Peyer's patch (tissue), 4 donors: ENCODE results near the gene EDDM3A. TPM values are rescaled to one million over a fixed set of nuclear protein-coding genes. Genes with fewer than 3 reads are reported as not detected.

Source experiments
- DNase-seq, 3 donors: peaks; one replicate each; pipeline ENCODE4 v3.0.0-alpha.2; 2017 to 2019
- H3K27ac ChIP-seq, 4 donors: fragments of 200-600 bp; sonication (generic); one replicate each; pipeline ENCODE4 v1.5.1; 2016 to 2019
- H3K27me3 ChIP-seq, 2 donors: fragments of 200-600 bp; sonication (generic); one replicate each; pipeline ENCODE4 v1.5.1; 2019
- H3K36me3 ChIP-seq, 3 donors: fragments of 200-600 bp; sonication (generic); one replicate each; pipeline ENCODE4 v1.5.1; 2016 to 2019
- H3K4me1 ChIP-seq, 4 donors: fragments of 200-600 bp; sonication (generic); one replicate each; pipeline ENCODE4 v1.5.1; 2016 to 2019
- H3K4me3 ChIP-seq, 4 donors: fragments of 200-600 bp; sonication (generic); 1 replicate in 3 of 4; 2 replicates in 1 of 4; pipeline ENCODE4 v1.5.1; 2016 to 2019; ENCODE audit warnings: mild to moderate bottlenecking in 1 of 4
- H3K9me3 ChIP-seq, 4 donors: fragments of 200-600 bp; sonication (generic); one replicate each; pipeline ENCODE4 v1.5.1; 2016 to 2019; ENCODE audit warnings: mild to moderate bottlenecking in 1 of 4
- POLR2A ChIP-seq, 2 donors: fragments of 450-650 bp; IDR thresholded peaks; one replicate each; pipeline ENCODE4 v1.5.1; 2017; ENCODE audit warnings: antibody characterized with exemption in 2 of 2, mild to moderate bottlenecking in 2 of 2, moderate library complexity in 2 of 2
- total RNA-seq, 4 donors: library from RNA; depleted of rRNA; stranded (reverse); fragments of >200 nt; gene quantifications; one replicate each; pipeline ENCODE4 v1.1.0, GENCODE V29; 2016
- TF ChIP-seq, protein P1 (sequence below), 6 experiments: fragments of 450-650 bp in 4 of 6; fragments of 200-600 bp in 2 of 6; sonication (generic) in 1 of 6; IDR thresholded peaks; one replicate each; pipeline ENCODE4 v1.5.1; 2017 to 2019; ENCODE audit warnings: antibody characterized with exemption in 6 of 6, mild to moderate bottlenecking in 3 of 6, moderate library complexity in 1 of 6

The EDDM3A gene
- total RNA-seq, 4 donors from 2014 or later, result not detected

DNA sequence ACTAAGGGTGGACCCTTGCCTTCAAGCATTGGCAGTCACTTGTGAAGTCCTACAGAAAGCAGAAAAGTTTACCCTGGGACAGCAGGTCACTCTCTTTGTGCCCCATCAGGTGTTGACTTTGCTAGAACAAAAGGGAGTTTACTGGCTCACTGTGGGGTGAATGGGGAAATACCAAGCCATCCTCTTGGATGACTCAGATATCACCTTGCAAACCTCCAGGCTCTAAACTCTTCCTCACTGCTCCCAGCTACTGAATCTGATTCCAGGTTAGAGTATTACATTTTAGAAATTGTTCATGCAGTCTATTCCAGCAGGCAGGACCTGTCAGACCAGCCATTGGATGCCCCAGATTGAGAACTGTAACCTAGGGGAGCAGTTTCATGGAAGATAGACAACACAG, 15.3 kb downstream of the EDDM3A start:
- no peaks in the 10 kb centered on the region for H3K9me3 ChIP-seq
- H3K27ac ChIP-seq, result no peak overlapping the region
- no peaks in the 10 kb centered on the region for H3K36me3 ChIP-seq
- H3K4me1 ChIP-seq, result no peaks in the 10 kb centered on the region
- H3K4me3 ChIP-seq, result no peak overlapping the region
- no peak for DNase-seq
- TF ChIP-seq, protein P1, sequence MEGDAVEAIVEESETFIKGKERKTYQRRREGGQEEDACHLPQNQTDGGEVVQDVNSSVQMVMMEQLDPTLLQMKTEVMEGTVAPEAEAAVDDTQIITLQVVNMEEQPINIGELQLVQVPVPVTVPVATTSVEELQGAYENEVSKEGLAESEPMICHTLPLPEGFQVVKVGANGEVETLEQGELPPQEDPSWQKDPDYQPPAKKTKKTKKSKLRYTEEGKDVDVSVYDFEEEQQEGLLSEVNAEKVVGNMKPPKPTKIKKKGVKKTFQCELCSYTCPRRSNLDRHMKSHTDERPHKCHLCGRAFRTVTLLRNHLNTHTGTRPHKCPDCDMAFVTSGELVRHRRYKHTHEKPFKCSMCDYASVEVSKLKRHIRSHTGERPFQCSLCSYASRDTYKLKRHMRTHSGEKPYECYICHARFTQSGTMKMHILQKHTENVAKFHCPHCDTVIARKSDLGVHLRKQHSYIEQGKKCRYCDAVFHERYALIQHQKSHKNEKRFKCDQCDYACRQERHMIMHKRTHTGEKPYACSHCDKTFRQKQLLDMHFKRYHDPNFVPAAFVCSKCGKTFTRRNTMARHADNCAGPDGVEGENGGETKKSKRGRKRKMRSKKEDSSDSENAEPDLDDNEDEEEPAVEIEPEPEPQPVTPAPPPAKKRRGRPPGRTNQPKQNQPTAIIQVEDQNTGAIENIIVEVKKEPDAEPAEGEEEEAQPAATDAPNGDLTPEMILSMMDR (IDR thresholded peaks at IDR 0.05), result no peak
- no peak for TF ChIP-seq POLR2A (IDR thresholded peaks at IDR 0.05)
- no peaks in the 10 kb centered on the region for H3K27me3 ChIP-seq

DNA sequence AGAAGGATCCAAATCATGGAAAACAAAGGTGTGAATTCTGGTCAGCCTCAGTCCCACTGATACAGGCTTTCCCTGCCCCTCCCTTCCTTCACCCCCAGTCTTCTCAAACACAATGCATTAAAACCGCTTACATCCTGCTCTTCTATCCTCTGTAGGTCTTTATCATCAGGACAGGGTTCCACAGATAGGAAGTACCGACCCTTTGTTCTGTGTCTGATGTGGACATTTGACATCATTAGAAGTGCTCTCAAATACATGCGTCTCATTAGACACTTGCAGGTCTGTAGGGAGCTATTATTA, 22.9 kb downstream of the EDDM3A start:
- DNase-seq, result no peak
- Histone ChIP-seq H3K27ac (no peak overlapping the region), H3K4me3 (no peak overlapping the region), H3K4me1 (no peaks in the 10 kb centered on the region), H3K36me3 (no peaks in the 10 kb centered on the region), H3K27me3 (no peaks in the 10 kb centered on the region), H3K9me3 (no peaks in the 10 kb centered on the region)
- TF ChIP-seq, protein P1 (IDR thresholded peaks at IDR 0.05), result no peak
- no peak for TF ChIP-seq POLR2A (IDR thresholded peaks at IDR 0.05)

DNA sequence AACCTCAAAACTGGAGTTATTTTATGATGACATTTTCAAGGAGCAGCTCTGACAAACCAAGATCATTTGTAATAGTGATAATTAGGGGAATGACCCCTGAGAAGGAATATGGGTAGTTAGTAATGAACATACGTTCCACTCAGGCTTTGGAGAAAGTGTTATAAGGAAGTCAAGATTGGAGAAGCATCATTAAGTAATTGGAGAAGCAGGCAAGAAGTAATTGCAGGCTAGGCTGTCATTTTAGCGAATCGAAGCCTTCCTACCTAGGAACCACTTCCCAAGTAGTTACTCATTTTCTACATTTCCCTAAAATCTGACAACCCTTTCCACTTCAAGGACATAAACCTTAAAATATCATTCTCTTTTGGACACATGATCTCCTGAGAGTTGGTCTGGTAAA, 23.7 kb downstream of the EDDM3A start:
- Histone ChIP-seq H3K9me3 (no peaks in the 10 kb centered on the region), H3K4me3 (no peak overlapping the region), H3K27me3 (no peaks in the 10 kb centered on the region), H3K36me3 (no peaks in the 10 kb centered on the region), H3K27ac (no peak overlapping the region), H3K4me1 (no peaks in the 10 kb centered on the region)
- no peak for DNase-seq
- TF ChIP-seq, protein P1 (IDR thresholded peaks at IDR 0.05), result no peak
- TF ChIP-seq POLR2A (IDR thresholded peaks at IDR 0.05), result no peak

DNA sequence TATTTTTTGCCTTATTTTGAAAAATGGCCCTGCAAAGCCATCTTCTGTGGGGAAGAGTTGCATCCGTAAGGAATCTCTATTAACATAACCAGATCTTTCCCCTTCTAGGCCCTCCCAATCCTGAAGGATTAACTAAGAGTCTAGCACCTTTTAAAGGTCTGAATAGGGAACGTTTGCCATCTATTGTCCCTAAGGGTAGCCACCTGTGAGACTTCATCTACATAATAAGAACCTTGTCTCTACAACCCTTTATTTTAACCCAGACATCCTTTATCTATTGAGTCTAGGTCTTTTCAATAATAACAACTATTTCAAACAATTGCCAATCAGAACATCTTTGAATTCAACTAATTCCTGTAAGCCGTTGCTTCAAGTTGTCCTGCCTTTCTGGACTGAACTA, 27.0 kb downstream of the EDDM3A start:
- H3K27ac ChIP-seq, result no peak overlapping the region
- TF ChIP-seq POLR2A (IDR thresholded peaks at IDR 0.05), result no peak
- TF ChIP-seq, protein P1 (IDR thresholded peaks at IDR 0.05), result no peak
- no peaks in the 10 kb centered on the region for H3K27me3 ChIP-seq
- no peaks in the 10 kb centered on the region for H3K36me3 ChIP-seq
- H3K4me1 ChIP-seq, result no peaks in the 10 kb centered on the region
- no peaks in the 10 kb centered on the region for H3K9me3 ChIP-seq
- no peak overlapping the region for H3K4me3 ChIP-seq
- DNase-seq, result no peak

DNA sequence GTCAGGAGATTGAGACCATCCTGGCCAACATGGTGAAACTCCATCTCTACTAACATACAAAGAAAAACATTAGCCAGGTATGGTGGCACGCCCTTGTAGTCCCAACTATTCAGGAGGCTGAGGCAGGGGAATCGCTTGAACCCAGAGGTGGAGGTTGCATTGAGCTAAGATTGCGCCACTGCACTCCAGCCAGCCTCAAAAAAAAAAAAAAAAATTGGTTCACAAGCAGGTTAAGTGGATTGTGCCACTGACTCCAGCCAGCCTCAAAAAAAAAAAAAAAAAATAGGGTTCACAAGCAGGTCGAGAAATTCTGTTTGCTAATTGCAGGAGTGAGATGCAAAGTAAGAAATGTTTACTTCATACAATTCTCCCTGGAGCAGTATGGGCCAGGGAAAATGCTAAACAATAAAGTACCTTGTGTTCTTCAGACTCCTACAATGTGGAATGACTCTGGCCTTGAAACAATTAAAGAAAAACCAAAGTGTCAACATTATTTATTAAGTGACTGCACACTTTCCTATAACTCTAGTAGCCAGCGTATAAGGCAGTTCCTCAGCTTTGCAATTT, 28.7 kb downstream of the EDDM3A start:
- Histone ChIP-seq H3K27me3 (no peaks in the 10 kb centered on the region), H3K27ac (no peak overlapping the region), H3K36me3 (no peaks in the 10 kb centered on the region), H3K9me3 (no peaks in the 10 kb centered on the region), H3K4me3 (no peak overlapping the region), H3K4me1 (no peaks in the 10 kb centered on the region)
- TF ChIP-seq, protein P1 (IDR thresholded peaks at IDR 0.05), result no peak
- no peak for TF ChIP-seq POLR2A (IDR thresholded peaks at IDR 0.05)
- no peak for DNase-seq

DNA sequence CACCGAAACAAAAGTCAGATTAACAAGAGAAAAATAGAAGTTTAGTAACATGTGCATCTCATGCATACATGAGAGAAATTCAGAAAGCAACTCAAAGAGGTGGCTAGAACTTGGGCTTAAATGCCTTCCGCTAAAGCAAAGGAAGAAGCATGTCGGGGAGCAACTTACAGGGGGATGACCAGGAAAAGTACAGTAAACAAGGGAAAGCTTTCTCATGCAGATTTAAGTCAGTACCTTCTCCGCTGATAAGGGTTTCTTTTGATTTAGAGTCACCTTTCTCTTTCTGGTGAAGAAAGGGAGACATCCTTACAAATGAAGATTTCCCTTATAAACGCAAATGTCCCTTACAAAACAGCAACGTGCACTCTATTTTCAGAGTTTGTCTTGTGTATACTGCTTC, 29.4 kb downstream of the EDDM3A start:
- H3K4me3 ChIP-seq, result no peak overlapping the region
- no peak overlapping the region for H3K27ac ChIP-seq
- no peaks in the 10 kb centered on the region for H3K4me1 ChIP-seq
- H3K36me3 ChIP-seq, result no peaks in the 10 kb centered on the region
- no peaks in the 10 kb centered on the region for H3K27me3 ChIP-seq
- DNase-seq, result no peak
- H3K9me3 ChIP-seq, result no peaks in the 10 kb centered on the region
- TF ChIP-seq POLR2A (IDR thresholded peaks at IDR 0.05), result no peak
- TF ChIP-seq, protein P1 (IDR thresholded peaks at IDR 0.05), result no peak
